Esophagus squamous epithelium (tissue), 5 donors: Measurements from ENCODE around the gene SH3BP2. TPM values are rescaled to one million over a fixed set of nuclear protein-coding genes. Genes with fewer than 3 reads are reported as not detected.

Experiments used
- DNase-seq: peaks from one replicate; lab custom pipeline; 2025; lab: John Stamatoyannopoulos, UW
- H3K27ac ChIP-seq, 4 donors: fragments of 200-600 bp; sonication (generic); one replicate each; pipeline ENCODE4 v1.5.1; 2016 to 2019; ENCODE audit warnings: mild to moderate bottlenecking in 1 of 4
- H3K27me3 ChIP-seq, 4 donors: fragments of 200-600 bp; sonication (generic); 1 replicate in 3 of 4; 2 replicates in 1 of 4; pipeline versions ENCODE4 v1.5.1 to v1.6.0; 2017 to 2021; ENCODE audit warnings: antibody characterized with exemption in 1 of 4
- H3K36me3 ChIP-seq, 3 donors: fragments of 200-600 bp; sonication (generic); one replicate each; pipeline ENCODE4 v1.5.1; 2016 to 2019
- H3K4me1 ChIP-seq, 3 donors: fragments of 200-600 bp; sonication (generic); one replicate each; pipeline ENCODE4 v1.5.1; 2017 to 2019
- H3K4me3 ChIP-seq, 4 donors: fragments of 200-600 bp; sonication (generic); 1 replicate in 3 of 4; 2 replicates in 1 of 4; pipeline ENCODE4 v1.5.1; 2016 to 2019; ENCODE audit warnings: mild to moderate bottlenecking in 2 of 4, moderate library complexity in 1 of 4
- H3K9me3 ChIP-seq, 3 donors: fragments of 200-600 bp; sonication (generic); one replicate each; pipeline ENCODE4 v1.5.1; 2016 to 2019
- POLR2A ChIP-seq, 4 donors: fragments of 450-650 bp; IDR thresholded peaks; one replicate each; pipeline ENCODE4 v1.6.1; 2017; ENCODE audit warnings: antibody characterized with exemption in 4 of 4, mild to moderate bottlenecking in 4 of 4, moderate library complexity in 3 of 4
- WGBS, 2 donors: methylation state at CpG; one replicate each; pipeline ENCODE4 v1.1.5; 2018; 5-methylcytosine and 5-hydroxymethylcytosine counted together
- intact Hi-C: fragments of 100-400 bp; cut with DNase I; formaldehyde crosslinking; loops from one replicate; pipeline ENCODE4 v1.15.0; 2022
- total RNA-seq, 4 donors: library from RNA; depleted of rRNA; stranded (reverse); fragments of >200 nt; gene quantifications; one replicate each; pipeline ENCODE4 v1.1.0, GENCODE V29; 2016
- TF ChIP-seq, protein P1 (sequence below), 6 experiments: fragments of 450-650 bp in 4 of 6; fragments of 200-600 bp in 2 of 6; sonication (generic) in 2 of 6; IDR thresholded peaks; one replicate each; pipeline ENCODE4 v1.5.1; 2016 to 2019; ENCODE audit warnings: antibody characterized with exemption in 6 of 6, mild to moderate bottlenecking in 4 of 6, moderate library complexity in 4 of 6
- donor health status: DM: yes; HTN: yes; CAD: no.

Gene SH3BP2
- total RNA-seq, 4 donors from 2014 or later = 13.5 to 36.8 (median 34.0) TPM

DNA sequence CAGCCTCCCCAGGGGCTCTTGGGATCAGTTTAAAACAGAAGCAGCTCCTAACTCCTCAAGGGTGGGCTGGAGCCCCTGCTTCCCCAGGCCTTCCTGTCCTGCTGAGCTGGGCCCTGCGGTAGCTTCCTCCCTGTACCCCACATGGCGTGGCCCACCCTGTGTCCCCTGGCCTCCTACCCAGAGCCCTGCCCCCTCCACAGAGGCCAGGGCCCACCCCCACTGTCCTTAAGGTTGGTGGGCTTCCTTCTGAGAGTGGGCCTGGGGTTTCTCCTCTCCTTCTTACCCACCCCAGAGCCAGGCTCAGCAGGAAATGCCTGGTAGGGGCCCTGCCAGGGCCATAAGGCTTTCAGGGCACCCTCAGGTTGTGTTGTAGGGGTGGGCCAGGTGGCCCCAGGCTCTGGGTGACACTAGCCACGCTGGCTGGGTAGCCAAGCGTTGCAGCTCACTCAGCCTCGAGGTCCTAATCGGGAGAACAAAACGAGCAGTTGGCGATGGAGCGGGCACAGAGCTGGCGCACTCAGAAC lies 11.6 kb downstream of the SH3BP2 start:
- no peak for DNase-seq
- peaks cover 65 to 95% (median 88%) of the 10 kb centered on the region in 3 donors for H3K4me1 ChIP-seq
- peak overlapping the region in 3 of 4 donors; percentile 73 to 91 (median 82) for H3K27ac ChIP-seq
- H3K36me3 ChIP-seq = no peaks in the 10 kb centered on the region
- intact Hi-C loops = no loop called here
- H3K4me3 ChIP-seq = no peak overlapping the region
- H3K9me3 ChIP-seq = no peaks in the 10 kb centered on the region
- H3K27me3 ChIP-seq = no peaks in the 10 kb centered on the region
- TF ChIP-seq, protein P1, sequence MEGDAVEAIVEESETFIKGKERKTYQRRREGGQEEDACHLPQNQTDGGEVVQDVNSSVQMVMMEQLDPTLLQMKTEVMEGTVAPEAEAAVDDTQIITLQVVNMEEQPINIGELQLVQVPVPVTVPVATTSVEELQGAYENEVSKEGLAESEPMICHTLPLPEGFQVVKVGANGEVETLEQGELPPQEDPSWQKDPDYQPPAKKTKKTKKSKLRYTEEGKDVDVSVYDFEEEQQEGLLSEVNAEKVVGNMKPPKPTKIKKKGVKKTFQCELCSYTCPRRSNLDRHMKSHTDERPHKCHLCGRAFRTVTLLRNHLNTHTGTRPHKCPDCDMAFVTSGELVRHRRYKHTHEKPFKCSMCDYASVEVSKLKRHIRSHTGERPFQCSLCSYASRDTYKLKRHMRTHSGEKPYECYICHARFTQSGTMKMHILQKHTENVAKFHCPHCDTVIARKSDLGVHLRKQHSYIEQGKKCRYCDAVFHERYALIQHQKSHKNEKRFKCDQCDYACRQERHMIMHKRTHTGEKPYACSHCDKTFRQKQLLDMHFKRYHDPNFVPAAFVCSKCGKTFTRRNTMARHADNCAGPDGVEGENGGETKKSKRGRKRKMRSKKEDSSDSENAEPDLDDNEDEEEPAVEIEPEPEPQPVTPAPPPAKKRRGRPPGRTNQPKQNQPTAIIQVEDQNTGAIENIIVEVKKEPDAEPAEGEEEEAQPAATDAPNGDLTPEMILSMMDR (IDR thresholded peaks at IDR 0.05) = no peak
- no peak for TF ChIP-seq POLR2A (IDR thresholded peaks at IDR 0.05)
- 66 to 85% methylated on average over 8 to 9 of the region's 10 CpGs for WGBS, 2 donors

DNA sequence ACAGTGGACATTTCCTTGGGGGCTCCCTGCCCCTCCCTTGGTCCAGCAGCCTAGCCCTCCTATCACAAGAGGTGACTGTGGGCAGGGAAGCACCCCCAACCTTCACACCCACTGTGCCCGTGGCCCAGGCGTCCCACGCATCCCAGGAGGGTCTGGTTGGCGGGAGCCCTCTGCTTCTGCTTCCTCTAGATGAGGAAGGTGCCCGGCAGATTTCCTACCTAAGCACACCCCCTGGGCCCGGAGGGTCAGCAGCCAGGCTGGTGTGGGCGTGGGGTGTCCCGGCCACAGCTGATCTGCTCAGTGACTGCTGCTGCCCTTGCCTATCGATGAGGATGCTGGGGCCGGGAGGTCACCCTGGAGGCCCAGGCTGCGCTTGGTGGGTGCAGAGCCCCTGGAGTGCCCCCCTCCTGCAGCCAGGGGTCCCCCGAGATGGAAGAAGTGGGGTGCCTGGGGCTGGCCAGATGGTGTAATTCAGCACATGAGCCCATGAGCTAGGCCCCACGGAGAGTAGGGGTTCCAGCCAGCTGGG lies 12.2 kb downstream of the SH3BP2 start:
- no peaks in the 10 kb centered on the region for H3K36me3 ChIP-seq
- intact Hi-C loops = no loop called here
- 71 to 75% methylated on average over 5 to 12 of the region's 13 CpGs for WGBS, 2 donors
- H3K4me3 ChIP-seq = peak overlapping the region in 1 of 4 donors; percentile 40
- H3K27me3 ChIP-seq = no peaks in the 10 kb centered on the region
- H3K9me3 ChIP-seq = no peaks in the 10 kb centered on the region
- TF ChIP-seq POLR2A (IDR thresholded peaks at IDR 0.05) = no peak
- TF ChIP-seq, protein P1 (IDR thresholded peaks at IDR 0.05) = no peak
- peak overlapping the region; percentile 57 to 91 (median 78) for H3K27ac ChIP-seq
- no peak for DNase-seq
- peaks cover 61 to 95% (median 88%) of the 10 kb centered on the region in 3 donors for H3K4me1 ChIP-seq

DNA sequence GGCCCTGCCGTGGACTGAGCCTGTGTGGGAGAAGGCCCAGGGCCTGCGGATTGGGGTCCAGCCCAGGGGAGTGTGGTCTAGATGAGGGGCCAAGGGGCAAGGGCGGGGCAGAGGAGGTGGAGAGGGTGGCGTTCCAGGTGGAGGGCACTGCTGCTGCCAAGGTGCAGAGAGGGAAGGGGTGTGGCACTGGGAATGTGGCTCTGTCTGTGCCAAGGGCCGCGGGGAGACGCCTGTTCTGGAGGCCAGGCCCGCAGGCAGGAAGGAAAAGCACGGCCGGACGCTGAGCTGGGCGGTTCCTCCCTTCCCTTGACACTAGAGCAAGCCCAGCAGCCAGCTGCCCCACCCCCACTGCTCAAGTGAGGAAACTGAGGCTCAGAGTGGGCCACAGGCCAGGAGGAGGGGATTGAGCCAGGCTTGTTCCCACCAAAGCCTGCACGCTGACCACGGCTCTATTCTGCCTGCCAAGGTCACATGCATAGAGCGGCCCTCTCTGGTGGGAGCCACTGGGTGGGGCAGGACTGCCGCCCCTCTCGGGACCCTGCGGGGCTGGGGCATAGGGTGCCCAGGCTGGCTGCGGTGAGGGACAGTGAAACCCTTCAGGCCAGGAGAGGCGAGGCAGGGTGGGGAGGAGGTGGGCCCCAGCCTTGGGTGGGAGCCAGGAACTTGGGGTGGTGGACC lies 13.0 kb downstream of the SH3BP2 start:
- intact Hi-C loops = no loop called here
- TF ChIP-seq POLR2A (IDR thresholded peaks at IDR 0.05) = no peak
- TF ChIP-seq, protein P1 (IDR thresholded peaks at IDR 0.05) = no peak
- Histone ChIP-seq H3K4me3 (peak overlapping the region in 1 of 4 donors; percentile 40), H3K27ac (peak overlapping the region; percentile 57 to 91 (median 78)), H3K4me1 (peaks cover 58 to 95% (median 88%) of the 10 kb centered on the region in 3 donors), H3K9me3 (no peaks in the 10 kb centered on the region), H3K27me3 (no peaks in the 10 kb centered on the region), H3K36me3 (no peaks in the 10 kb centered on the region)
- 20 to 23% methylated on average over 5 to 9 of the region's 20 CpGs for WGBS, 2 donors
- no peak for DNase-seq

DNA sequence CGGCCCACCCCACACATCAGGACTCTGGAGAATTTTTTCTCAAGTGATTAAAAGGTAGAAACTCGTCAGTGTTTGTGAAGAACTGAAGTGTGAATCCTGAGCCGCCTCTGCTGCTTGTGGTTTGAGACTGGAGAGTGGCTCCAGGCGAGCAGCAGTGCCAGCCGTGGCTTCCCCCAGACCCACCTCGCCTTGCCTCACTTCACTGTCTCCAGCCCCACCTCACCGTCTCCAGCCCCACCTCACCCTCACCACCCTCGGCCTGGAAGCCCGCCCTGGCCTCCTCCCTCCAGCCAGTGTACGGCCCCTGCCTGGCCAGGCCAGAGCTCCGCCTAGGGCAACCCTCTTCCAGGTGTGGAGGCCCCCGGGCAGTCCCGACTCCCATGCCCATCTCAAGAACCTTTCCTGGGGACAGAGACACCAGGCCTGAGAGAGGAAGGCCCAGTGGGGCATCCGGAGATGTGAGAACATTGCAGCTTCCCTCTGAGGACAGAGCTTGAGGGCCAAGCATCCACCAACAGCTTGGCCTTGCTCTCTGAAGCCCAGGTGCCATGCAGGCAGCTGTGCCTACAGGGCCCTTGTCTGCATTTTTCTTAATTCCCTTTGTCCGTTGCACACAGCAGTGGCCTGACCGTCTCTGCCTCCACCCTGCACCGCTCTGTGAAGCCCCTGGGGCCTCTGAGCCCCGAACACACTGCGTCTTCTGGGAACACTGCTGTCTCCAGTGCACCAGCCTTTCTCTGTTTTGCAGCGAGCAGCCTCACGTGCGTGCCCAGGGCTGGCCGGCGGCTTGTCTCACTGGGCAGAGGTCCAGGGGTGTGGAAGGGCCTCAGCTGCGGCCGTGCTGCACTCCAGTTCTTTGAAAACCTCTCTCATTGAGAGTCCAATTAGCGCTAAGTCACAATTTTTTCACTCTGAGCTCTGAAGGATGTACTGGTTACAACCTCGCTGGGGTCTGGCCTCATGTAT lies 13.8 kb downstream of the SH3BP2 start:
- Histone ChIP-seq H3K4me3 (peak overlapping the region in 1 of 4 donors; percentile 1), H3K27ac (peak overlapping the region; percentile 57 to 91 (median 78)), H3K36me3 (no peaks in the 10 kb centered on the region), H3K9me3 (no peaks in the 10 kb centered on the region), H3K27me3 (no peaks in the 10 kb centered on the region), H3K4me1 (peaks cover 58 to 95% (median 88%) of the 10 kb centered on the region in 3 donors)
- no peak for TF ChIP-seq POLR2A (IDR thresholded peaks at IDR 0.05)
- TF ChIP-seq, protein P1 (IDR thresholded peaks at IDR 0.05) = no peak
- intact Hi-C loops = no loop called here
- whole genome bisulfite sequencing, 2 donors = 50 to 57% methylated on average over 14 to 15 of the region's 28 CpGs
- no peak for DNase-seq
